HG02840 (cell line): Measurements from ENCODE around the gene HSPG2.

Experiments used
- ATAC-seq: cut with Tn5 transposase; IDR thresholded peaks from one replicate; pipeline ENCODE4 v1.9.1; 2021; ENCODE audit warnings: mild to moderate bottlenecking, moderate library complexity, moderate number of reproducible peaks; ENCODE audit not compliant: unreplicated experiment, low FRiP score

The HSPG2 gene

GRCh38 chr1:21867451-21867996 is 69.6 kb downstream of the HSPG2 start:
- no peak for ATAC-seq

- no peak for ATAC-seq
Measured at GRCh38 chr1:21866707-21867043, 70.4 kb downstream of the HSPG2 start.

GRCh38 chr1:21865943-21866706 is 71.0 kb downstream of the HSPG2 start:
- peak; percentile 68 for ATAC-seq

- no peak for ATAC-seq
Measured at GRCh38 chr1:21865609-21865942, 71.5 kb downstream of the HSPG2 start.

GRCh38 chr1:21864730-21865129 is 72.4 kb downstream of the HSPG2 start:
- ATAC-seq: no peak

GRCh38 chr1:21863981-21864380 is 73.1 kb downstream of the HSPG2 start:
- no peak for ATAC-seq

GRCh38 chr1:21861602-21862429 is 75.3 kb downstream of the HSPG2 start:
- no peak for ATAC-seq

- no peak for ATAC-seq
Measured at GRCh38 chr1:21860971-21861370, 76.1 kb downstream of the HSPG2 start.

- no peak for ATAC-seq
Measured at GRCh38 chr1:21859669-21860179, 77.4 kb downstream of the HSPG2 start.

- ATAC-seq: no peak
Measured at GRCh38 chr1:21857840-21858670, 79.1 kb downstream of the HSPG2 start.

GRCh38 chr1:21857142-21857839 is 79.8 kb downstream of the HSPG2 start:
- ATAC-seq: no peak

- no peak for ATAC-seq
Measured at GRCh38 chr1:21855257-21856096, 81.6 kb downstream of the HSPG2 start.

GRCh38 chr1:21854751-21855131 is 82.4 kb downstream of the HSPG2 start:
- ATAC-seq: no peak

- ATAC-seq: no peak
Measured at GRCh38 chr1:21854090-21854750, 82.9 kb downstream of the HSPG2 start.

- no peak for ATAC-seq
Measured at GRCh38 chr1:21853131-21853427, 84.0 kb downstream of the HSPG2 start.

GRCh38 chr1:21852282-21853130 is 84.6 kb downstream of the HSPG2 start:
- no peak for ATAC-seq

- no peak for ATAC-seq
Measured at GRCh38 chr1:21851430-21852250, 85.5 kb downstream of the HSPG2 start.
